ENCODE results near the gene PGA3. TPM values are rescaled to one million over a fixed set of nuclear protein-coding genes. Genes with fewer than 3 reads are reported as not detected.
"Not testable (repeated sequence)": the region's sequence is repeated elsewhere in the genome, so short reads cannot be mapped to it uniquely, and the experiment has no call there.

The PGA3 gene
- polyA plus RNA-seq, 3 donors, result 1.4 to 4.1 (median 1.9) TPM

- DNase-seq; H3K27ac Mint-ChIP-seq; H3K4me3 ChIP-seq (replicated peaks in 1 of 3; ENCODE audit: low read depth in 2 of 3, low read length in 3 of 3); H3K9me3 ChIP-seq (replicated peaks in 1 of 2; ENCODE audit: control insufficient read depth in 1 of 2, insufficient read depth in 1 of 2, low read length in 2 of 2); intact Hi-C loops (cut with micrococcal nuclease); H3K9ac ChIP-seq (ENCODE audit: insufficient read depth, low read length, poor library complexity, severe bottlenecking); H3K36me3 ChIP-seq (replicated peaks in 1 of 2; ENCODE audit: control insufficient read depth in 1 of 2, insufficient read depth in 2 of 2, low read length in 2 of 2); H4K20me1 ChIP-seq (ENCODE audit: insufficient read depth, low read length); H3K9me3 Mint-ChIP-seq; H3K4me1 ChIP-seq (ENCODE audit: control insufficient read depth in 1 of 2, insufficient read depth in 2 of 2, low read length in 2 of 2); H2AFZ ChIP-seq (ENCODE audit: insufficient read depth, low read depth, low read length, poor library complexity, severe bottlenecking); H3K4me3 Mint-ChIP-seq; H3K36me3 Mint-ChIP-seq; H3K27me3 Mint-ChIP-seq (ENCODE audit: low read depth in 3 of 3); H3K79me2 ChIP-seq (ENCODE audit: insufficient read depth, low read length); H3K27ac ChIP-seq (ENCODE audit: low read depth in 1 of 2, low read length in 2 of 2); H3K4me1 Mint-ChIP-seq; H3K4me2 ChIP-seq (replicated peaks; ENCODE audit: extremely low read depth, low read length, poor library complexity, severe bottlenecking); H3K27me3 ChIP-seq (ENCODE audit: control insufficient read depth in 2 of 2, insufficient read depth in 2 of 2, low read length in 2 of 2): not testable (repeated sequence)
- WGBS (ENCODE audit: insufficient coverage), result no CpG with 5 or more reads among the region's 15 CpGs
These were observed 27.7 kb downstream of the PGA3 start for GRCh38 chr11:61231033-61231432.

DNA sequence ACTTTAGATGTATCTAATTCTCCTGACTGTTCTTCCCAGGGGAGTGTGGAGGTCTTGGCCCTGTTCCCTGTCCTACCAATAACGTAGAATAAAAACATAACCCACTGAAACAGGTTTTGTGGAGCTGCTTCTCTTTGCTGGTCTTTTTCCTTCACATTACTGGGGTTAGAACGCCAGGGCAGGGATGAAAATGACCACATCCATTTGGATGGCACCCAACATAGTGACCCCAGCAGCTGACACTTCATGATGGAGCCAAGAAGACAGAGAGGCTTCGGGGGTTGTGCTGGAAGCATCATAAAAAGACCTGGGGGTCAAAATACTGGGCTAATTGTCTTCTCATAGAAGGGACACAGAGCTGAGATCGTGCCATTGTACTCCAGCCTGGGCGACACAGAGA lies 28.3 kb downstream of the PGA3 start:
- H3K79me2 ChIP-seq (ENCODE audit: insufficient read depth, low read length); H3K4me1 ChIP-seq (ENCODE audit: control insufficient read depth in 1 of 2, insufficient read depth in 2 of 2, low read length in 2 of 2); H2AFZ ChIP-seq (ENCODE audit: insufficient read depth, low read depth, low read length, poor library complexity, severe bottlenecking); DNase-seq; H3K27ac ChIP-seq (ENCODE audit: low read depth in 1 of 2, low read length in 2 of 2); H3K4me3 ChIP-seq (replicated peaks in 1 of 3; ENCODE audit: low read depth in 2 of 3, low read length in 3 of 3); H3K36me3 ChIP-seq (replicated peaks in 1 of 2; ENCODE audit: control insufficient read depth in 1 of 2, insufficient read depth in 2 of 2, low read length in 2 of 2); H3K4me1 Mint-ChIP-seq; H3K9me3 Mint-ChIP-seq; H3K27ac Mint-ChIP-seq; H3K4me2 ChIP-seq (replicated peaks; ENCODE audit: extremely low read depth, low read length, poor library complexity, severe bottlenecking); H3K27me3 Mint-ChIP-seq (ENCODE audit: low read depth in 3 of 3); H3K27me3 ChIP-seq (ENCODE audit: control insufficient read depth in 2 of 2, insufficient read depth in 2 of 2, low read length in 2 of 2); H3K9me3 ChIP-seq (replicated peaks in 1 of 2; ENCODE audit: control insufficient read depth in 1 of 2, insufficient read depth in 1 of 2, low read length in 2 of 2); H3K36me3 Mint-ChIP-seq; intact Hi-C loops (cut with micrococcal nuclease); H3K9ac ChIP-seq (ENCODE audit: insufficient read depth, low read length, poor library complexity, severe bottlenecking); H4K20me1 ChIP-seq (ENCODE audit: insufficient read depth, low read length); H3K4me3 Mint-ChIP-seq: not testable (repeated sequence)
- WGBS (ENCODE audit: insufficient coverage), result no CpG with 5 or more reads among the region's 5 CpGs

DNA sequence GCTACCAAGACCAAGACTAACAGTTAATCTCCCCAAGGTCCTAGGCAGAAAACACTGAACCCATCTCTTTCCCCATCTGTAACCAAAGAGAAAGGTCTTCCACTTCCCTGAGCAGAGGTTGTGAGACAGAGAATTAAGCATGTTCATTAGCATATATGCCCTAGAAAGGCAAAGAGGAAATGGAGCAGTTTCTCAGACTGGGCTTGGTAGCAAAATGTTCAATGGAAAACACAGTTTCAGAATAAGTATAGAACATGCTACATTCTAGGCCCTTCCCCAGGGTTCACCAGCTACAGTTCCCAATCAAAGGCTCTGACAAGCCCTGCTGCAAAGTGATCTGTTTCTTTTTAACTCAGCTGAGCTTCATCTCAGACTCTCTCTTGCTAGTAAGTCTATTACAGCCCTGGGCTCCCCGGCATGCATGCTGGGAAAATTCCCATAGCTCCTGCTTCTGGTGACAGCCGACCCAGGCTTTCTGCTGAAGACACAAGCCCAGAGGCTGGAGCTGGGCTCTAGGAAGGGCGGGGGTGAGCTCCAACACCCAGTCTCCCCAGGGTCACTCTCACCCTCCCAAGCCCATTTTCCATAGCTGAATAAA lies 29.3 kb downstream of the PGA3 start:
- H3K27me3 Mint-ChIP-seq (ENCODE audit: low read depth in 3 of 3); H3K4me1 Mint-ChIP-seq; H3K4me3 ChIP-seq (replicated peaks in 1 of 3; ENCODE audit: low read depth in 2 of 3, low read length in 3 of 3); H3K9me3 ChIP-seq (replicated peaks in 1 of 2; ENCODE audit: control insufficient read depth in 1 of 2, insufficient read depth in 1 of 2, low read length in 2 of 2); H4K20me1 ChIP-seq (ENCODE audit: insufficient read depth, low read length); H3K9me3 Mint-ChIP-seq; H3K36me3 ChIP-seq (replicated peaks in 1 of 2; ENCODE audit: control insufficient read depth in 1 of 2, insufficient read depth in 2 of 2, low read length in 2 of 2); intact Hi-C loops (cut with micrococcal nuclease); H3K4me3 Mint-ChIP-seq; H3K27me3 ChIP-seq (ENCODE audit: control insufficient read depth in 2 of 2, insufficient read depth in 2 of 2, low read length in 2 of 2); H3K27ac Mint-ChIP-seq; H2AFZ ChIP-seq (ENCODE audit: insufficient read depth, low read depth, low read length, poor library complexity, severe bottlenecking); DNase-seq; H3K9ac ChIP-seq (ENCODE audit: insufficient read depth, low read length, poor library complexity, severe bottlenecking); H3K79me2 ChIP-seq (ENCODE audit: insufficient read depth, low read length); H3K36me3 Mint-ChIP-seq; H3K4me1 ChIP-seq (ENCODE audit: control insufficient read depth in 1 of 2, insufficient read depth in 2 of 2, low read length in 2 of 2); H3K27ac ChIP-seq (ENCODE audit: low read depth in 1 of 2, low read length in 2 of 2); H3K4me2 ChIP-seq (replicated peaks; ENCODE audit: extremely low read depth, low read length, poor library complexity, severe bottlenecking): not testable (repeated sequence)
- WGBS (ENCODE audit: insufficient coverage), result no CpG with 5 or more reads among the region's 3 CpGs

DNA sequence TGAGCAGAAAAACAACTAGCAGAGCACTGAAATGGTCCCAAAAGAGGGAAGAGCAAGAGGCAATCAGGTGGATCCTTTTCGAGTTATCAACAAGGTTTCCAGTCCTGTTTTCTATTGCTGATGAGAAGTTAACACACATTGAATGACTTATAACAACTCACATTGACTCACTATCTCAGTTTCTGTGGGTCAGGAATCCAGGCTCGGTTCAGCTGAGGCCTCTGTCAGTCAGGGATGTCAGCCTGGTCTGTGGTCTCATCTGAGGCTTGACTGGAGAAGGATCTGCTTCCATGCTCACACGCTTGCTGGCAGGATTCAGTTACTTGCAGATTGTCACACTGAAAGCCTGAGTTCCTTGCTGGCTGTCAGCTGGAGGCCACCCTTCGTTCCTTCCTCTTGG lies 33.8 kb downstream of the PGA3 start:
- H3K9ac ChIP-seq (ENCODE audit: insufficient read depth, low read length, poor library complexity, severe bottlenecking); H3K9me3 Mint-ChIP-seq; DNase-seq; H3K4me1 ChIP-seq (ENCODE audit: control insufficient read depth in 1 of 2, insufficient read depth in 2 of 2, low read length in 2 of 2); H3K4me1 Mint-ChIP-seq; H3K4me3 ChIP-seq (replicated peaks in 1 of 3; ENCODE audit: low read depth in 2 of 3, low read length in 3 of 3); H3K27me3 ChIP-seq (ENCODE audit: control insufficient read depth in 2 of 2, insufficient read depth in 2 of 2, low read length in 2 of 2); H3K4me3 Mint-ChIP-seq; H3K4me2 ChIP-seq (replicated peaks; ENCODE audit: extremely low read depth, low read length, poor library complexity, severe bottlenecking); H3K27ac Mint-ChIP-seq; H3K27ac ChIP-seq (ENCODE audit: low read depth in 1 of 2, low read length in 2 of 2); H2AFZ ChIP-seq (ENCODE audit: insufficient read depth, low read depth, low read length, poor library complexity, severe bottlenecking); H3K79me2 ChIP-seq (ENCODE audit: insufficient read depth, low read length); H3K9me3 ChIP-seq (replicated peaks in 1 of 2; ENCODE audit: control insufficient read depth in 1 of 2, insufficient read depth in 1 of 2, low read length in 2 of 2); intact Hi-C loops (cut with micrococcal nuclease); H3K36me3 Mint-ChIP-seq; H4K20me1 ChIP-seq (ENCODE audit: insufficient read depth, low read length); H3K27me3 Mint-ChIP-seq (ENCODE audit: low read depth in 3 of 3); H3K36me3 ChIP-seq (replicated peaks in 1 of 2; ENCODE audit: control insufficient read depth in 1 of 2, insufficient read depth in 2 of 2, low read length in 2 of 2): not testable (repeated sequence)
- no CpG with 5 or more reads among the region's 4 CpGs for WGBS (ENCODE audit: insufficient coverage)

Data from CD14-positive monocyte (primary cell).